GM23338 (cell line): ENCODE results near the gene PRR18. TPM values are rescaled to one million over a fixed set of nuclear protein-coding genes. Genes with fewer than 3 reads are reported as not detected.

ENCODE experiments used
- ATAC-seq: fragments of 200-7000 bp; cut with Tn5 transposase; 3 replicates; pipeline ENCODE4 v1.9.1; 2020
- DNase-seq: peaks from one replicate; pipeline ENCODE4 v3.0.0-alpha.2; 2015; ENCODE audit warnings: low spot score
- H2AFZ ChIP-seq: fragments of 200-600 bp; sonication (generic); 2 replicates; pipeline ENCODE4 v1.8.0; 2016; ENCODE audit warnings: antibody characterized with exemption, mild to moderate bottlenecking, moderate library complexity
- H3F3A ChIP-seq: fragments of 200-600 bp; sonication (generic); replicated peaks from 2 replicates; pipeline ENCODE4 v1.8.0; 2017; ENCODE audit warnings: antibody characterized with exemption, mixed run types, low read depth
- H3K27ac ChIP-seq: fragments of 200-600 bp; sonication (generic); 2 replicates; pipeline ENCODE4 v1.6.1; 2016; ENCODE audit warnings: low read depth
- H3K27me3 ChIP-seq: fragments of 200-600 bp; sonication (generic); 2 replicates; pipeline ENCODE4 v1.8.0; 2016; ENCODE audit warnings: mild to moderate bottlenecking, mixed run types, moderate library complexity; ENCODE audit not compliant: insufficient read depth
- H3K36me3 ChIP-seq: fragments of 200-600 bp; sonication (generic); 2 replicates; pipeline ENCODE4 v1.8.0; 2016; ENCODE audit warnings: mild to moderate bottlenecking; ENCODE audit not compliant: insufficient read depth
- H3K4me1 ChIP-seq: fragments of 200-600 bp; sonication (generic); 2 replicates; pipeline ENCODE4 v1.8.0; 2016; ENCODE audit warnings: mild to moderate bottlenecking, moderate library complexity; ENCODE audit not compliant: insufficient read depth
- H3K4me2 ChIP-seq: fragments of 200-600 bp; sonication (generic); 2 replicates; pipeline ENCODE4 v1.7.1; 2017; ENCODE audit warnings: mixed run types
- H3K4me3 ChIP-seq: fragments of 200-600 bp; sonication (generic); 2 replicates; pipeline ENCODE4 v1.6.1; 2016; ENCODE audit warnings: mixed run types
- H3K79me2 ChIP-seq: fragments of 200-600 bp; sonication (generic); replicated peaks from 2 replicates; pipeline ENCODE4 v1.8.0; 2017; ENCODE audit warnings: mild to moderate bottlenecking; ENCODE audit not compliant: insufficient read depth
- H3K9me2 ChIP-seq: fragments of 200-600 bp; sonication (generic); 2 replicates; pipeline ENCODE4 v1.8.0; 2017; ENCODE audit not compliant: insufficient read depth
- H4K20me1 ChIP-seq: fragments of 200-600 bp; sonication (generic); replicated peaks from 2 replicates; pipeline ENCODE4 v1.8.0; 2017; ENCODE audit warnings: mild to moderate bottlenecking; ENCODE audit not compliant: insufficient read depth
- H3K27ac Mint-ChIP-seq: 2 replicates; pipeline ENCODE4 v1.8.0; 2020; ENCODE audit warnings: inconsistent platforms, mild to moderate bottlenecking, moderate library complexity, mixed read lengths
- H3K27me3 Mint-ChIP-seq: 3 replicates; pipeline ENCODE4 v1.8.0; 2022; ENCODE audit warnings: low read depth, mild to moderate bottlenecking, moderate library complexity, mixed read lengths, inconsistent platforms; ENCODE audit not compliant: insufficient read depth, poor library complexity
- H3K36me3 Mint-ChIP-seq: 3 replicates; pipeline ENCODE4 v1.8.0; 2021; ENCODE audit warnings: low read depth, mild to moderate bottlenecking, inconsistent platforms, moderate library complexity, mixed read lengths
- H3K4me1 Mint-ChIP-seq: 3 replicates; pipeline ENCODE4 v1.8.0; 2020; ENCODE audit warnings: mild to moderate bottlenecking, inconsistent platforms, mixed read lengths
- H3K4me3 Mint-ChIP-seq: 3 replicates; pipeline ENCODE4 v1.8.0; 2021; ENCODE audit warnings: moderate library complexity, mild to moderate bottlenecking, inconsistent platforms, mixed read lengths
- H3K9me3 Mint-ChIP-seq: 3 replicates; pipeline ENCODE4 v1.8.0; 2020; ENCODE audit warnings: moderate library complexity, mild to moderate bottlenecking, inconsistent platforms, mixed read lengths
- CREB1 ChIP-seq: fragments of 250-450 bp; sonication (Bioruptor Pico); IDR thresholded peaks from 2 replicates; pipeline ENCODE4 v1.5.0; 2020; ENCODE audit warnings: low read depth, mild to moderate bottlenecking, moderate library complexity
- CTCF ChIP-seq, 2 experiments: fragments of 200-600 bp in 1 of 2; sonication (generic) in 1 of 2; conservative IDR thresholded peaks; 2 replicates each; pipeline versions ENCODE4 v1.5.1 to v1.6.1; 2016 to 2017; ENCODE audit warnings: antibody characterized with exemption in 2 of 2, low read depth in 2 of 2, mild to moderate bottlenecking in 2 of 2, moderate library complexity in 1 of 2
- ETS1 ChIP-seq: IDR thresholded peaks from 2 replicates; pipeline ENCODE4 v1.6.1; 2016; ENCODE audit warnings: antibody characterized with exemption
- EZH2phosphoT487 ChIP-seq: fragments of 200-600 bp; sonication (generic); IDR thresholded peaks from one replicate; pipeline ENCODE4 v1.8.1; 2018; ENCODE audit warnings: antibody characterized with exemption; ENCODE audit not compliant: unreplicated experiment
- JUNB ChIP-seq: IDR thresholded peaks from one replicate; pipeline ENCODE4 v1.6.1; 2016; ENCODE audit warnings: antibody characterized with exemption; ENCODE audit not compliant: unreplicated experiment
- ZNF462 ChIP-seq: fragments of 250-450 bp; sonication (Bioruptor Pico); IDR thresholded peaks from 2 replicates; pipeline ENCODE4 v1.5.0; 2020; ENCODE audit warnings: mild to moderate bottlenecking, moderate library complexity
- polyA plus RNA-seq: library from polyadenylated mRNA; unstranded; fragments of >200 nt; fragmentation: Nextera tagmentation; extraction: Ambion mirVana; gene quantifications from 2 replicates; pipeline ENCODE4 v1.2.1, GENCODE V29; 2016
- total RNA-seq: library from RNA; depleted of rRNA; stranded (reverse); fragments of >200 nt; shearing (Covaris generic); gene quantifications from 2 replicates; pipeline ENCODE4 v1.2.3, GENCODE V29; 2014

PRR18 gene
- total and polyA plus RNA-seq, 2 experiments from 2014 or later: 0.24 TPM; not detected in 1

GRCh38 chr6:166305562-166306117 is 2.6 kb downstream of the PRR18 start:
- no peak overlapping the region for H3K4me2 ChIP-seq
- no peak overlapping the region for H3K27ac ChIP-seq
- Mint-ChIP-seq H3K27me3 (peaks cover 52% of the 10 kb centered on the region), H3K36me3 (no peaks in the 10 kb centered on the region; the same call in 2 of the 3 replicates), H3K27ac (no peak overlapping the region), H3K9me3 (no peaks in the 10 kb centered on the region), H3K4me3 (no peak overlapping the region), H3K4me1 (peaks cover 8% of the 10 kb centered on the region)
- no peaks in the 10 kb centered on the region for H3K79me2 ChIP-seq
- H3K36me3 ChIP-seq: no peaks in the 10 kb centered on the region; the same call in 1 of the 2 replicates
- peaks cover 60% of the 10 kb centered on the region for H3K27me3 ChIP-seq
- no peak for DNase-seq
- H4K20me1 ChIP-seq: no peaks in the 10 kb centered on the region; the same call in none of the 2 replicates
- no peaks in the 10 kb centered on the region for H3K9me2 ChIP-seq
- TF ChIP-seq ZNF462 (CRISPR knock-in tag) (no peak), ETS1 (no peak), CREB1 (CRISPR knock-in tag) (no peak), EZH2phosphoT487 (no peak), JUNB (no peak), CTCF (conservative IDR thresholded peaks at IDR 0.05; ENCODE audit: low read depth in 2 of 2) (no peak)
- ATAC-seq: no peak
- H2AFZ ChIP-seq: no peak overlapping the region
- 0 out of 2 replicates have a peak, but pooled peaks cover 3% of the 10 kb centered on the region for H3F3A ChIP-seq
- H3K4me3 ChIP-seq: no peak overlapping the region
- peaks cover 3% of the 10 kb centered on the region; the same call in 1 of the 2 replicates for H3K4me1 ChIP-seq
